DMS 273 (cell line): Measurements from ENCODE around the gene TAGLN.

Source experiments
- DNase-seq: peaks from one replicate; lab custom pipeline; 2025; ENCODE audit not compliant: unreplicated experiment; lab: John Stamatoyannopoulos, UW

Gene TAGLN

GRCh38 chr11:117229931-117230285, 30.7 kb downstream of the TAGLN start:
- no peak for DNase-seq

DNA sequence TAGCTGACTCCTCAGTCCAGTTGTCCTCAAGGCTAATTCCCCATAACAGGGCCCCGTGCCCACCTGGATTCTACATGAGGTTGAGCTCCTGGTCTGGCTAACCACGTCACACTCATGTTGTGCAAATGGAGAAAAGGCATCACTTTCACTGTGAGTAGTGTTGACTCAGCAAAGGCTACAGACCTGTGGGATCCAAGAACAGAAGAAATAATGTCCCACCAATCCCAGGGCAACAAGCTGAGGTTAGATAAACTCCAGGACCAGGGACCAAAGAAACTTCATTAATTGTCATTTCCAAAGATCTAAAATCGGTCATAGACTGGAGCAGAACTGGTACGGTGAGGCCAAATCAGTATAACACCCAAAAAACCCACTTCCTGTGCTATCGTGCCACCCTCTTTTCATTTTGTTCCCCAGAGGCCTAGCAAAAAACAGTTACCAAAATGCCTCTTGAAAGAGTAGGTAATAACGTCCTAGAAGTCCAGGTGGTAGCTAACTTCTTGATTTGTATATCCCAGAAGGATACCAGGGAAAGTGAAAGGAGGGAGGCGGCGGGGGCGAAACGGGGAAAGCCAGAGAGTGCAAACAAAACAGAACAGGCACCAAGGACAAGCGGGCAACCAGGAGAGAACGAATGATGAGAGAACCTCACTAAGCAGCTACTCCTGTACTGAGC, 31.3 kb downstream of the TAGLN start:
- DNase-seq = no peak

DNA sequence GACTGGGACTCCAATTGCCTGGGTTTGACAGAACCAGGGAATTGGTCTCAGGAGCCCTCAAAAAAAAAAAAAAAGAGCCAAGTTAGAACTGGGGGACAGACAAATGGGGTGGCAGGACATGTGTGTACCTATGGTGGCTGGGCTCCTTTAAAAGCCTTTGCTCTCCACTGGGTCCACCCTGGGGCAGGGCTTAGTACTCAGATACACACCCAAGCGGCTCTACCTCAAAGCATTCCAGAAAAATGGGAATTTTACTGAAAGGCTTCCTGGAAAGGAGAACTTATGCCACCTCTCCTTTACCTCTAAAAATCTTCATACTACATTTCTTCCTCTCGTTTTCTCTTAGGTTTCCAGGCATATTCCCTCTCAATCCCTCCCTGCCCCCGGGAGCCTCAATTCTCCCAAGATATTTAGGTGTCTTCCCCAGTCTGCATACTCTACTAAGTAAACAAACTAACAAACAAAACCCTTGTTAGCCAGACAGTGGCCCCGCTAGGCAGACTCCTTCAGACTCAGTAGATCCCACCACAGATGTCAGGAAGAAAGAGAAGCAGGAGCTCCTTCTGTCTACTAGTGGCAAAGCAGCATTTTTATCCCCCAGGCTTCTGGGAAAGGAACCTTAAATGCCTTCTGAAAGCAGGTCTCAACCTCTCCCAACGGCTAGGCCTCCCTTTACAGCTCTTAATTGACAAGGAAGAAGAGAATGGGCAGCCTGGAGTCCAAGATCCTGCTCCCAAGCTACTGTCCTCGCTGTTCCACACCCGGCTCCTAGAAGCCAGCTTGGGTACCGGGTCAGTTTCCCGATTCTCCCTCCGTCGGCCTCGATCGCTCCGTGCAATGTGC, 32.0 kb downstream of the TAGLN start:
- DNase-seq = peak; percentile 29

DNA sequence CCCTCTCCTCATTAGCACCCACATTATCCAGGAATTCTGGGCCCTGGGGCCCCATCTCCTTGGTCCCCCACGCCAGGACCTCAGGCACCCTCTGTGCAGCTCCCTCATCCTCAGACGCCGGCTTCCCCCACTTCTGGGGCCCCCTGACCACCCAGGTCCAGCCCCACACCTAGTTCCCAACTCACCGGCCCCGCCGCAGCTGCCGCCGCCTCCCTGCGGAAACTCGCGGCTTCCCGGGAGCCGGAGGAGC, 32.6 kb downstream of the TAGLN start, which contains the start of gene PCSK7:
Gene PCSK7, minus strand, starts transcription at position 232 of the 250 bp plus-strand sequence. CDS start 2,229 bp downstream, outside the sequence.
- DNase-seq = no peak

DNA sequence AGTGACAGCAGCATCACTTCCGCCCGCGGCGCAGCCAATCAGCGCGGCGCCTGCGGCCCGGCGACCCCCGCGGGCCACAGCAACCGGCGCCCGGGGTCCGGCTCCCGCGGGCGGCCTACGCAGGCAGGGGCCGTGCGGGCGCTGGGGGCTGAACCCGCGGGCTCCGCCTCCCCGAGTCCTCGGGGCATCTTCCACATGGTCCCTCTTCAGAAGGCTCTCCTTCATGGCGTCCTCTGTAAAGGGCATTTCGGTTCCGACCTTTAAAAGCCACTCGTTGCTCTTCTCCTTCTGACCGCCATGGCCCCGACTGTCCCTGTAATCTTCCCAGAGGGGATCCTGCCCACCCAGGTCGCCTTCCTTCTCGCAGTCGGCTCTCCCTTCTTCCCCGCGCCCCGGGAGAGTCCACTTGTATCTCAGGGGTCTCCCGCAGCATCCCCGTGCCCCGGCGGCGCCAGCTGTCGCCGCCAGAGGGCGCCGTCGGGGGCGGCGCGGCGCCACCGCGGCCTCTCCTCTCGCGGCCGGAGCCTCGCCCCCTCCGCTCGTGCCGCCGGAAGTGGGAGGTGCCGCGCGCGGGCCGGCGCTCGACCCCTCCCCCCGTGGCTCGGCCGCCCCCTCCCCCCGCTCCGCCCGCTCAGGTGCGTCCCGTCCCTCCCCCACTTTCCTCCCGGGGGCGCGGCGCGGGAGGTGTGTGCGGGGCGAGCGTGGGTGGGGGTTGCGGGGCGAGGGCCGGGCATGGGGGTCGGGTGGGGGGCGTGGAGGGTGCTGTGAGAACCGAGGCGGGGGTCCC, 33.1 kb downstream of the TAGLN start, which contains the start of gene RNF214:
Gene RNF214, plus strand, starts transcription at position 580 of the 787 bp plus-strand sequence. CDS start 1,602 bp downstream, outside the sequence.
- peak; percentile 88 for DNase-seq

- peak; percentile 31 for DNase-seq
Measured at GRCh38 chr11:117232911-117233409, 33.8 kb downstream of the TAGLN start.

DNA sequence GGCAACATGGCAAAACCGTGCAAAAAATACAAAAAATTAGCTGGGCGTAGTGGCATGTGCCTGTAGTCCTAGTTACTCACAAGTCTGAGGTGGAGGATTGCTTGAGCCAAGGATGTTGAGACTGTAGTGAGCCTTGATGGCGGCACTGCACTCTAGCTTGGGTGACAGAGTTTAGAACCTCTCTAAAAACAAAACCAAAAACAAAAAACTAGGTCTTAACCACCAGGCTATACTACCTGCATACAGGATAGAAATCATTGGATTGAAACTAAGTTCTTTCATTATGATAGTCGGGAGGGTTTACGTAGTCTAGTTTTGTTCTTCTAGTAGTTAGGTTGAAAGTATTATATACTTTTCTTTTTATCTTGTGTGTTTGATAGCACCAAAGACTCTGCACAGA, 39.1 kb downstream of the TAGLN start:
- no peak for DNase-seq

DNA sequence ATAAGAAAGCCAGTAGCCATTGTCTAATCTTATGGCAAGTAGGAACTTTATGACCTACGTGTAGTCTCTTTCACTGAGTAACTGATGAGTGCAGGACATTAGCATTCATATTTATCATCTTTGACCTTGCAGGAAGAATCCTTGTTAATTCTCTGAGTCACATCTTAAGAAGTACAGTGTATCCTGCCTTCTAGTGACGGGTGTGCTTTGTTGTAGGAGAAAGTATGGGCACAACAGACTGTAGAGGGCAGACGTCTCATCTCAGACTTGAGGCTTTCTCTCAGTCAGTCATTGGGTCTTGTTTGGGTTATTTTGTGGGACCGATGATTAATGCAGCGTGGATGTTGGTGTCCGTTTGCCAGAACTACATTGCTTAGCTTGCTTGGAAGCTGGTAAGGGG, 40.1 kb downstream of the TAGLN start:
- no peak for DNase-seq

DNA sequence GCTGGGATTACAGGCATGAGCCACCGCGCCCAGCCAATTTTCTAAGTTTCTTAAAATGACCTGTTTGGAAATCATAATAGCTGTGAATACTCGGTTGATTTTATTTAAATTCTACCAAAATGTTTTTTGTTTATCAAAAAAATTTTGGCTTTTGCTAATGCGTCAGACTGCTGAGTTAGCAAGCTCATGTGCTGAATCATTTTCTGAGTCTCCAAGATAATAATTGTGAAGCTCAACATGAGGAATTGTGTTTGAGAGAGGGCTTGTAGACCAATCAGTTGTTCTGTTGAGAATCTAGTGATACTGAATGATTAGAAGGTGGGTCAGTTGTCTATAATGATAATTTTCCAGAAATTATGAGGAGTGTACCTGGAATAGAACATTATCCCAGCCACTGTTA, 49.2 kb downstream of the TAGLN start:
- no peak for DNase-seq

GRCh38 chr11:117249571-117249970, 50.4 kb downstream of the TAGLN start:
- no peak for DNase-seq

GRCh38 chr11:117251506-117251905, 52.3 kb downstream of the TAGLN start:
- DNase-seq = no peak

GRCh38 chr11:117255966-117256365, 56.8 kb downstream of the TAGLN start:
- DNase-seq = no peak

- no peak for DNase-seq
Measured at GRCh38 chr11:117256573-117256972, 57.4 kb downstream of the TAGLN start.
